GM12873 (cell line): ENCODE data around the gene PIP4K2A.

ENCODE experiments used
- TF ChIP-seq, protein P1 (sequence below): IDR thresholded peaks from 2 replicates; pipeline ENCODE4 v1.5.1; 2012; ENCODE audit warnings: low read depth, mild to moderate bottlenecking, moderate library complexity, low read length, control low read depth; ENCODE audit not compliant: insufficient read depth; ENCODE audit errors: missing control alignments

Gene PIP4K2A

DNA sequence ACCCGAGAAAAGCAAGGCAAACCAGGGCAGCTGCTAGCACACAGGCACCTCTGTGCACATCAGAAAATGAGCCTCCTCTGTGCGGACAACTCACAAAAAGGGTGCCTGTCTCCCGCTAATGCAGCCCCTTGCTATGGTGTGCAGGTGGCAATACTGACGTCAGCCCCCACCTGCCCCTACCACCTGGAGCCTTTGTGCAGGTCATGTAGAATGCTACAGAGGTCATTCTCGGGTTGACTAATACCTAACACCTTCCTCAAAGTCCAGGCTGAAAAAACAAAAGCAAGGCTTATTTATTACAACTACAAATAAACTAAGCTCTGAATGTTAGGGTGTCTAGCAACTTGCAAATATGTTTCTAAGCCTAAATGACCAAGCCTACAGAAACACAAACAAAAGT is 13.9 kb downstream of the PIP4K2A start:
- TF ChIP-seq, protein P1, sequence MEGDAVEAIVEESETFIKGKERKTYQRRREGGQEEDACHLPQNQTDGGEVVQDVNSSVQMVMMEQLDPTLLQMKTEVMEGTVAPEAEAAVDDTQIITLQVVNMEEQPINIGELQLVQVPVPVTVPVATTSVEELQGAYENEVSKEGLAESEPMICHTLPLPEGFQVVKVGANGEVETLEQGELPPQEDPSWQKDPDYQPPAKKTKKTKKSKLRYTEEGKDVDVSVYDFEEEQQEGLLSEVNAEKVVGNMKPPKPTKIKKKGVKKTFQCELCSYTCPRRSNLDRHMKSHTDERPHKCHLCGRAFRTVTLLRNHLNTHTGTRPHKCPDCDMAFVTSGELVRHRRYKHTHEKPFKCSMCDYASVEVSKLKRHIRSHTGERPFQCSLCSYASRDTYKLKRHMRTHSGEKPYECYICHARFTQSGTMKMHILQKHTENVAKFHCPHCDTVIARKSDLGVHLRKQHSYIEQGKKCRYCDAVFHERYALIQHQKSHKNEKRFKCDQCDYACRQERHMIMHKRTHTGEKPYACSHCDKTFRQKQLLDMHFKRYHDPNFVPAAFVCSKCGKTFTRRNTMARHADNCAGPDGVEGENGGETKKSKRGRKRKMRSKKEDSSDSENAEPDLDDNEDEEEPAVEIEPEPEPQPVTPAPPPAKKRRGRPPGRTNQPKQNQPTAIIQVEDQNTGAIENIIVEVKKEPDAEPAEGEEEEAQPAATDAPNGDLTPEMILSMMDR = no peak

GRCh38 chr10:22699976-22700375 is 14.4 kb downstream of the PIP4K2A start:
- TF ChIP-seq, protein P1 = no peak

GRCh38 chr10:22698941-22699440 is 15.4 kb downstream of the PIP4K2A start:
- TF ChIP-seq, protein P1 = no peak

- TF ChIP-seq, protein P1 = no peak
Measured at GRCh38 chr10:22697800-22698199, 16.6 kb downstream of the PIP4K2A start.

GRCh38 chr10:22697101-22697500 is 17.3 kb downstream of the PIP4K2A start:
- TF ChIP-seq, protein P1 = no peak

GRCh38 chr10:22693860-22694259 is 20.5 kb downstream of the PIP4K2A start:
- TF ChIP-seq, protein P1 = no peak

DNA sequence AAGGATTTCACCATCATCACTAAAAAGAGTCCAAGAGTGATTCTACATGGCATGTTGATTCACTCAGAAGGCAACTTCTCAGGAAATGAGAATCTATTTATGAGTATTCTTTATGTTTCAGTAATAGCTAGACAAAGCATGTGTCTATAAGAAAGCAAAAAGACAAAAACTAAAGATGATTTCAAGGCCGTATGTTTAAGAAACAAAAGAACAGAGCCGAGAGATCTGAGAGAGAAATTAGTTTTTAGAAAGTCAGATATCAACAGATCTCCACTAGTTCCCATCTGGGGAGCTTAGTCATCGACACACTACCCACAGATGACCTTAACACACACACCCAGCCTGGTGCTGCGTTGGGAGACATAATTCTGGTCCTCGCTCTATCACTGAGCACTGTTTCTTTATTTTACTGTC is 21.0 kb downstream of the PIP4K2A start:
- TF ChIP-seq, protein P1 = no peak
